ENCODE results near the gene ZBTB22.

- TF ChIP-seq CTCF (IDR thresholded peaks at IDR 0.05) (no peak), POLR2A (IDR thresholded peaks at IDR 0.05) (no peak)
Observed at GRCh38 chr6:33288141-33288920, 29.2 kb downstream of the ZBTB22 start.
